ENCODE results near the gene ADGRF3.

DNA sequence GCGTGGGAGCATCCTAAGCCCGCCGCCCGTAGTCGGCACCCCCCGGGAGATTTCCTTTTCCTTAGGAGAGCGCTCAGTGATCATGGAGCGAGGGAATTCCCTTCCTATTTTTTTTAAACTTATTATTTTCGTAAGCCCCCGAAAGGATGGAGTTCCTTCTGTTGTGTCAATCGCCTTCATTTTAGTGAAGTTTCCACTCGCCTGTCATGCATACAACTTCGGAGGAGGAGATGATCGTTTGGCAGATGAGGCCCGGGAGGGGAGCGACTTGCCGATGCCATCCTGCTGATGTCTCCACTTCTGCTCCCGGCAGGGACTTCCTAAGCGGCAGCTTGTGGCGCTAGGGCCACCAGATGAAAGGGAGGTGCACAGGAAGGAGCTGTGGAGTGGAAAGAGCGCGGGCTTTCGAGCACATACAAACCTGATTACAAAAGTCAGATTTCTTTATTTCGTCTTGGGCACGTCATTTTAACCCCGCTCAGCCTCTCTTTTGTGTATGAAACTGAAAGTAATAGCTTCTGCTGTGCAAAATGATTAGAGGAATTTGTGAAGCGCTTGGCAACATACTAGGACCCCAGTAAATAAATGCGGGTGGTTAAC is at the start of gene ADGRF3:
- TF ChIP-seq EZH2 (IDR thresholded peaks at IDR 0.05; ENCODE audit: insufficient read depth, poor library complexity, severe bottlenecking): no peak
- TF ChIP-seq EZH2phosphoT487 (IDR thresholded peaks at IDR 0.05; ENCODE audit: insufficient read depth, low read depth): no peak

Measured in GM23248 (cell line).